Stimulated activated CD8-positive, alpha-beta memory T cell treated with anti-CD3 and anti-CD28 coated beads, Interleukin-12 subunit alpha, Interleukin-12 subunit beta, amount 100 ng/mL, for 1 hour (primary cell): ENCODE data around the gene DCLK1.
"Not testable (repeated sequence)": the region's sequence is repeated elsewhere in the genome, so short reads cannot be mapped to it uniquely, and the experiment has no call there.

Source experiments
- DNase-seq: peaks from one replicate; pipeline ENCODE4 v3.0.0-alpha.2; 2020; ENCODE audit warnings: low read depth

Gene DCLK1

DNA sequence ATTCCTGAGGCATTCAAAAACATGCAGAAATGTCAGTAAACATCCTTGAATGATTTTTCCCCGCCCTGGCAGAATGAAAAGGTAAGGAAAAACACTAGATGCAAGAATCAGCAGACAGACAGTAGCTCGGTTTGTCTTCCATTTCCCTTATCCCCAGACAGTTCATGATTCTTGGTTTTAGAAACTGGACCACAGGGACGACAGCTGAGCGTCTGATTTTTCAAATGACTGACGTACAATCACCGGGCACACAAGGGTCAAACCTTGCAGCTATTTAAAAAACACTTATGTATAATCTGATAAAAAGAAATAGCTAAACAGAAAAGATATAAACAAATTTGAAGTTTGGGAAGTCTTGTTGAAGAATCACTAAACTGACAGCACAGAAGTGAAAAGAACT, 47.1 kb downstream of the DCLK1 start:
- DNase-seq = no peak

DNA sequence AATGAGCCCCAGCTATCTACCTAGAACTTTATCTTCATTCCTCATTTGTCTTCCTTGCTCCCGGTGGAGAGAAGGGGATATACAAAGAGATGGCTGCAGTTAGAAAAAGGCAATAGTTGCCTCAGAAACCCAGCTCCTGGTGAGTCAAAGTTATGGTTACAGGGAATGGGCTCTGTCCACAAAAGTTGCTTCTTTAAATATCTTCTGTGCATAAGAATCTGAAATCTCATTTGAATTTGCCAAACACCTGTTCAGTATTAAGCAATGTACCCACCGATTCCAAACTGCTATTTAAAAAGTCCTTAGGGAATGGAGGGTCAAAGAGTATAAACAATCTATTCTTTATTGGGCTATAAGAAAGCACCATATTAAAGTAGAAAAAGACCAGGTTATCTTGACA, 48.4 kb downstream of the DCLK1 start:
- no peak for DNase-seq

DNA sequence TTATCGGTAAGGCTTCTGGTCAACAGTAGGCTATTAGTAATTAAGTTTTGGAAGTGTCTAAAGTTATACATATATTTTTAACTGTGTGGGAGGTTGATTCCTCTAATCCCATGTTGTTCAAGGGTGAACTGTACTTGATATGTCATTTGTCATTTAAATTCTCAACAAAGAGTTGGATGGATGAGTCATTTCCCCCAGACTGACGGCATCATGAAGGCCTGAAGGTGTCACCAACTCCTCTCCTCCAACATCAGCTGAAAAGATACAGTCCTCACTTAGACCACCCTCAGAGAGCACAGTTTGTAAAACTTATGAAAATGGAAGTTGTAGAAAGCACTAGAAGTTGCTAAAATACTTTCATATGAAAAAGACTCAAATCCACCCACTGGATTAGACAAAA, 48.8 kb downstream of the DCLK1 start:
- DNase-seq = no peak

DNA sequence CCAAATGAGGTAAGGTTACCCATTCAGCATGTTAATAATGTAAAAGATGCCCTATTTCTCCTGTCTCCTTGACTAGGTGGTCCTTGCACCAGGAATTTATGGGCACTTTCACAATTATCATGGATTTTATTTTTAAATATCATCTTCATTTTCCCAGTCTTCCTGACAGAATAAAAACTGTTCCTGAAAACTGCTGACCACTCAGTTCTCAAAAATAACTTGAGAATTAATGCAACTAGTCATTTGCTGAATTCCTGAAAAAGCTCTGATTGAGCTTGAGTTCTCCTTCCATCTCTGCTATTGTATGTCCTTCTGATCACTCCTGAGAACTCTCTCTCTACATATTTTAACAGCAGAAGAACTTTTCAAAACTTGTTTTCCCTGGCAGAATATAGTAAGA, 55.0 kb downstream of the DCLK1 start:
- no peak for DNase-seq

DNA sequence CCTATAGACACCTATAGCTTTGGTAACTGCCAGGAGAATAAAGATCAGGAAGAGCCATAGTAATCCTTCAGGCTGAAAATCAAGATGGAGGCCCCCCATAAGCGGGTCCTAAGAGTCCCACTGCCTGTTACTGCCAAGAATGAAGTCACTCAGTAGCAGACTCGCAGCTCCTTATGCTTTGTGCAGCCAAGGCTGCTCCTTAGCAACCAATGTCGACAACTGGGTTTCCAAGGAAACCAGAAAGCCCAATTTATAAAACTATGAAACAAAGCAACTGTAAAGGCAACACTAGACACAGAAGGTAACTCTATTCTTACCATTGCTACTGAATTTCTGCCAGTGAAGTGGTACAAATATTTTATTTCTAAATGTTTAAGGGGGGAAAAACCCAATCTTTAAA, 56.5 kb downstream of the DCLK1 start:
- no peak for DNase-seq

DNA sequence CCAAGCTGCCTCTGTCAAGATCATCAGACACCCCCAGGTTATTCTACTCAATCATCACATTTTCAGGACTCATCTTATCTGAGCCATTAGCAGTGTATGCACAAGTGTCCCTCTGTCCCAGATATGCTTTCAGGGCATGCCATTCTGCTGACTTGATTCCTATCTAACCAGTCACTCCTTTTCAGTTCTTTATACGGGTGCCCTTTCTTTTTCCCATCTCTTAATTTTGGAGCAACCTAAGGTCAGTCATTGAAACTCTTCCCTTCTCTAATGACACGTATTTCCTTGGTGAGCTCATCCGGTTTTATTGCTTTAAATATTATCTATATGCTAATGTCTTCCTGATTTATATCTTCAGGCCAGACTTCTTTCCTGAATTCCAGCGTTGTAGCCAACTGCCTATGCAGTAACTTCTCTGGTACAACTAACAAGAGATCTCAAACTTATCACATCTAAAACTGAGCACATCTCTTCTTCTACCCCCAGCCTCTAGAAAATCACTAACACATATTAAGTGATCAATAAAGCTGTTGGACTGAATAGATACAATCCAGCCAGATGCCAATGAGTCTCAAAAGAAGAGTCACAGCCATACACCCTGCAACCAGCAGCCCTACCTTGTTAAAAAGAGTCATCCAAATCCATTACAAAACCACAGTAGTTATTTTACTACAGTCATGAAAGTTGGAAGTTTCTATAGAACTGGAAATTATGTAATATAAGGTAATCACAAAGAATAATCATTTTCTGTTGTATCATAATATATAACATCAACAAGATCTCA, 58.8 kb downstream of the DCLK1 start:
- no peak for DNase-seq

DNA sequence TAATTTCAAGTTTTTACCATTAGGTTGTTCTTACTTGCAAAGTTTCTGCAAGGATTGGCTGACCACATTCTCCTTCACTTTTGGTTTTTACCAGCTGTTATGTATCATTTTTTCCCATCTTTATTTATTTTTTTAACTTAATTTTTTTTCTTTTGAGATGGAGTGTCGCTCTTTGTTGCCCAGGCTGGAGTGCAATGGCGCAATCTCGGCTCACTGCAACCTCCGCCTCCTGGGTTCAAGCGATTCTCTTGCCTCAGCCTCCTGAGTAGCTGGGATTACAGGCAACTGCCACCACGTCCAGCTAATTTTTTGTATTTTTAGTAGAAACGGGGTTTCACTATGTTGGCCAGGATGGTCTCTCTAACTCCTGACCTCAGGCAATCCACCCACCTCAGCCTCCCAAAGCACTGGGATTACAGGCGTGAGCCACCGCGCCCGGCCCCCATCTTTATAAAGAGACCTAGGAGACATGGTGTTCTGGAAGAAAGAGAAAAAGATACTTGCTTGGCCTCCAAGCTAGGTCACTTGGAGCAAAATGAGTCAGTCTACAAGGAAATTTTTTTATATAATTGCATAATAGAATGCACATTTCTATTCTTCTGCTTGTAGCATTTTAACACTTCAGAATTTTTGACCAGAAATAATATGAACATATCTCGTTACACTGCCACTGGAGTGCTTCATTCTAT, 60.5 kb downstream of the DCLK1 start:
- DNase-seq = not testable (repeated sequence)

DNA sequence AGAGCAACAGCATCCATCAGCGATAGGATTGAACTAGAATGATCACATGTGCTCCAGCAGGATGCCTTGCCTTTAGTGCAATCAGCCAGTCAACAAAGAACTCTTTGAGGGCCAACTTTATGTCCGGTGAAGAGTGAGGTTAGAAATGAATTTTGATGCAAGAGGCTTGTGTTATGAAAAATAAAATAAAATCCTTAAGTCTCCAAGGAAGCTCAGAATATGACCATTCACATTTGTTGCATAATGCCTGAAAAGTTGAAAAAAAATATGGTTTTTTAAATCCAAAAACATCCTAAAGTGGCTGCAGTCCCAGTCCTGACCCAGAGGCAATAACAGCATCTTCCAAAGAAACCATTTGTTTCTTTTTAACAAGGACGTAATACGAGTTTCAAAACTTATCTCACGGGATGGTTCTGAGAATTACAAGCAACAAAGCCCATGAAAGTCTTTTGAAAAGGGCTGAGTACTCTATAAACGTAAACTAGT, 61.3 kb downstream of the DCLK1 start:
- DNase-seq = no peak

DNA sequence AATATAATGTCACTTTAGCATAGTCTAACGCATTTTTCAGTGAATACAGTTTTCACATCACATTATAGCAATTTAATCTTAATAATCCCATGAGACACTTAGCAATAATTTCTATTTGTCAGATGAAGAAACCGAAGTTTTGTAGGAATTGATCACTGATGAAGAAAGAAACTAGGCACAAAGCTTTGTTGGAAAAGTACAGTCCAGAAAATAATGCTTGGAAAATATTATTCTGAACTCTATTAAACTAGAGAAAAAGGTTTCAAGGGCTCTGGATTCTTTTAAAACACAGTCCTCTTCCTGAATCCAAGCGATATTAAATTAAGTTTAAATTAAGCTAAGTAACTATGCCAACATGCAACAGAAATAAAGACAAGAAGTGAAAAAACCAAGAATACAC, 62.2 kb downstream of the DCLK1 start:
- no peak for DNase-seq

DNA sequence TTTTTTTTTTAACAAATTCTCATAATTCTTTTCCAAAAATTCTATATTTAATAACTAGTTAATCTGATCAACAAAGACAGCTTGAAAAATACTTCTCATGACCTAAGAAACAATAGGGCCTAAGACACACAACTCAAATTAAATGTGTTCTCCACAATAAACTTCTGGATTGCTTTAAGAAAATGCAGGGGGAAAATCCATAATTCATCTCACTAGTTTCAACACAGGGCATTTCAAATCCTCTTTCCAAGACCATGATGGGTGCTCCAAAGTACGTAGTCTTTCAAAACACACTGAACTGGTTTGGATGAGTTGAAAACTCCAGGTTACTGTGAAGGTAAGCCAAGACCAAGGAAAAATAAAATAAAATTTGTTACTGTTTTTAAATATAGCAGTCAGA, 62.6 kb downstream of the DCLK1 start:
- DNase-seq = no peak

DNA sequence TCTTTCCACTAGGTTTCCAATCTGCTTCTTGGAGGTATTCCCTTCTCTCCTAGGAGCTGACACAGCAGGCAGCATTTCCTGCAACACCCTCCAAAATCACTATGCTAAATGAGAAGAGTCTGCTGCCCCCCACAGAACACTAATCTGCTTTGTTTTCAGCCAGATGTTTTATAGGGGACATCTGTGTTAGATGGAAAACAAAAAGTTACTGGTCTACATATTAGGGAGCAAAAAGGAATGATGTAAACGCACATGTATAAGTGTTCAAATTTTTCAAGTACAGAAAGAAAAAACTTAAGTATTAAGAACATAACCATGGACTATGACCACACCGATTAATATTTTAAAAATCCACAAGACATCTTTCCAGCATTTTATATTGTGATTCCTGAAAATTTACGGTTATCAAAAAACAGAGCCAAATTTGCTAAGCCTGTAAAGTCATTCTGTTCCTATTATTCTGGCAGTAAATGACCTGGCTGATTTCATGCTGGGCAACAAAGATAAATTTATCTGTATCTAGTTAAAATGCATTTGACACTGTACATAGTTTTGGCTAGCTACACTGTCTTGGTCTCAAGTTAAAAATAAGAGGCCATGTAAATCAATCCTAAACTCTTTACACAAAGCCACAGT, 63.3 kb downstream of the DCLK1 start:
- DNase-seq = no peak

DNA sequence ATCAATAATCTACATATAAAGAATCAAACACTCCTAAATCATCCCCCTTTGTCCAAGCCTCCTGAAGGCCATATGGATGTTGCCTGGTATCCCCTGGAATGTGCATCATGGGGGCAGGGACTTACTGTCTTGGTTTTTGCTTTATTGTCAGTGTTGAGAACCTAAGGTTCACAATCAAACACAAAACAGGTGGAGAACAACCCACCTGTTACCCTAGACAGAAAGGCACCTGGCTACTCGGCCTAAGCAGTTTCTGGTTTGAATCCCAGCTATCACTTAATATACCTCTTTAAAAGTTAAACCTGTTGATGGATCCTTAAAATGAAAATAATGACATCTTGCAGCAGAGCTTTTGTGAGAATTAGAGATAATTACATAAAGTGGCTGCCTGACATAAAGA, 68.9 kb downstream of the DCLK1 start:
- DNase-seq = no peak

DNA sequence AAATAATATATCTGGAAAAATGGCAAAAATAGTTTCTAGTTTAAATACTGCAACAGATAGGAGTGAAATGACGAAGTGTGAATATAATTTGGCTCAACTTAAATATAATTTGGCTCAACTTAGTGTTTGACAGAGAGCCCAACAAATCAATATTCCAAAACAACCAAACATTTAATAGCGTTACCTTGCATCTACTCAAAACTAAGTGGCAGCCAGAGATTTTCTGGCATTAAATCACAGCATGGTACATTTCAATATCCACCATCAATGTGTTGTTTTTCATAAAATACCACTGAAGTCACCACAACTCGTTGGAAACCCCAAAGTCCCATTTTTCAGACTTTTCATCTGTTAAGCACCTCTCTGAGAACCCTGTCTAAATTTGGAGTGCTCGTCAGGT, 69.6 kb downstream of the DCLK1 start:
- no peak for DNase-seq

DNA sequence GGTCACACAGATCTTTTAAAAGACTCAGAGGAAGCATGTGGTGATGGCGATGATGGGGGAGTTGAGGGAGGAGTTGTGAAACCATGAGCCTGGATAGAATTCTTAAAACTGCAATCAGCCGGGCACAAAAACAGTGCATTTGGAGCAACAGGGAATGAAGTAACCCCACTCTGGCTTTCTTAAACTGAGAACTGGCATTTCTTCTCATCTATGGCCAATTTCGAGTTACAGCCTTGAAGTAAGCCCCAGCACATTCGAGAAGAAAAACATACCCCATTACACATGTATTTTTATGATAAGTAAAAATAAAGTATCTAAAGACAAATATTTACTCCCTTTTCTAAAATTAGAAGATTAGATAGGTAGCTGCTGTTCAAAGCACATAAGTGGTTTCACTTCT, 70.1 kb downstream of the DCLK1 start:
- no peak for DNase-seq

DNA sequence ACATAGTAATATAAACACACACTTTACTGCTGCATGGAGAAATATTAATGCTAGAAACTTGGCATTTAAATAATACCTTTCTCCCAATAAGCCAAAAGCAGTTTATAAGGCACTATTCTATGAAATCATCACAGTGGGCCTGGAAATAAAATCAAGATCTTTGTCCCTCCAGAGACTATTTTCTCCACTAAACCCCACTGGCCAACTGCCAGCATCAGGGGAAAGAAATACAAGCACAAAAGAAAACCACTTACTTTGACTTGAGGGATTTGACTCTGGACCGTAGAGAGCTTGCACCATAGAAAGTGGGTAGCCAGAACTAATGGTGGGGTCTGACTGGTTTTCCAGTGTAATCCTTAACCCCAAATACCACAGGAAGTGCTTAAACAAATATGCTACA, 71.9 kb downstream of the DCLK1 start:
- no peak for DNase-seq

DNA sequence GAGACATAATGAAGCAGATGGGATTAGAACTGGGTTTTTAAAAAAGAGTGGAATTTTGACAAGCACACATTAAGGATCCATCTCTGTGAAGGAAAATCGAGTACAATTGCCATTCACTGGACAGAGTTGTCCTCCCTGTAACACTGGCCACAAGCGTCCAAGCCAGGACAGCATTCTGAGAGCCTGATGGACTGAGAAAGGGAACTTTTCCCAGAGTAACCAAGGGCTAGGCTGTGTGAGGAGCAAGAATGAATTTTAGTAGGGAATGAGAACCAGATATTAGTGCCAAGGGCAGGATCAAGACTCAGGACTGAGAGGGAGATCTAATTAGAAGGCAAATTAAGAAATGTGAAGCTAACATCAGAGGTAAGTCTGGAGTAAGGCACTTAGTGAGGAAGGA, 73.1 kb downstream of the DCLK1 start:
- no peak for DNase-seq

DNA sequence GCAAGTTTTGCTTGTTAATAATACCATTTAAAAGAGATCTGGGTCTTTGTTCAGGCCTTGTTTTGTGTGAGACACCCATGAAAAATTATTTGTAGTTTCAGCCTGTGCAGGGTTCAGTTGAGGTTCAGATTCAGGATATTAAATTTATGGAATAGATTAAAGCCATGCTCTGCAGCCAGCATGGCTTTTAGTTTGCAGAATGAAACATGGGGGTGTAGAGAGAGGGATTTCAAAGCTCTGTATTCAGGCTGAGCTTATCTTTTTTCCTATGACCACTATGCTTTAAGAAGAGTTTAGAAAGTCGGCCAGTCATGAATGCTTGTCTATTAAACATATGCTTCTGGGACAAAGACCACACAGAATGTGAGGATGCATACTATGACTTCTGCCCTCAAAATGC, 73.6 kb downstream of the DCLK1 start:
- no peak for DNase-seq

DNA sequence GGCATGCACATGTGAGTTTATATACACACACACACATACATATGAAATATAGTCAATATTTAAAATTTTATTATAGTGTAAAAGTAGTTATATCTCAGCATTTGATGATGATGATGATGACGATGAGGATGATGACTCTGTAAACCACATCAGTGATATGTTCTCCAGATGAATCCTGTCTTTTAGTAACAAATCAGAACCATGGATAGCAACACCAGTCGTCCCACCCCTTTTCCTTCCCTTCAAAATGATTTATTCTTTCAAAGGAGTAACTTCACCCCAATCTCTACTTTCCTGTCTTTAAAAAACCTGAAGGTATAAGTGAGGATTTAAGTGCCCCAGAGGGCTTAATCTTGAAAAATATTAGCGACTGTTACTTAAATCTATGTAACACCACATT, 74.1 kb downstream of the DCLK1 start:
- DNase-seq = no peak

DNA sequence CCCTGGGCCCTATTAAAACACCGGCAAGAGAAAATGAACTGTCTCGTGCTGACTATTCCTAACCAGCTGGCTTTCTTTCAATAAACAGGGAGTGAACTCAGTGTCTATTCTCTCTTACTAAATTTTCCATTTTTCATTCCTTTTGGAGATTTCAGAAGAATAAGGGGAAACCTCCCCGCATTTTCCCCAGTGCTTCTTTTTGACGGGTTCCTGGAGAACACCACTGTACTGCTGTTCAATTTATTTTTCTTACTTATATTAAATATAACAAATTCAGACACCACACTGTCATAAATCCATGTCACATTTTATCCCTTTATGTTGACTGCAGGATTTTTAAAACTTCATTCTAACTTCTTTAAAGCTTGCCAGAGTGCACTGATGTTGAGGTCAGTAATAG, 75.8 kb downstream of the DCLK1 start:
- no peak for DNase-seq

DNA sequence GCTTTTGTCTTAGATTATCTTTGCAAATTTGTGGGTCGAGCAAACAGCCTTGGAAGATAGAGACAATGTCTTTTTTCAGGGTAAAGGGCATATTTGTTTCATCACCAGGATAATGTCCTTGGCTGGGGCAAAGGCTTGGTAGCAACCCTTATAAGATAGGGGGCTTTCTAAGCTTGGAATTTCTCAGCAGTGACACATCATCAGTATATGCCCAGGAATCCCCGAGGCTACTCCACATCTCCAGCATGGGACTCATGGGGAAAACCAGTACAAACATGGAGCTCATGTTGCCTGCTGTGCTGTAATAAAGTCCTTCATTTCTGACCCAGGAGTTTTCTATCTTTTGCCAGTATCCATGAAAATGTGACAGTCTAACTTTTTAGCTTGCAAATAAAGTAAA, 77.1 kb downstream of the DCLK1 start:
- DNase-seq = no peak

DNA sequence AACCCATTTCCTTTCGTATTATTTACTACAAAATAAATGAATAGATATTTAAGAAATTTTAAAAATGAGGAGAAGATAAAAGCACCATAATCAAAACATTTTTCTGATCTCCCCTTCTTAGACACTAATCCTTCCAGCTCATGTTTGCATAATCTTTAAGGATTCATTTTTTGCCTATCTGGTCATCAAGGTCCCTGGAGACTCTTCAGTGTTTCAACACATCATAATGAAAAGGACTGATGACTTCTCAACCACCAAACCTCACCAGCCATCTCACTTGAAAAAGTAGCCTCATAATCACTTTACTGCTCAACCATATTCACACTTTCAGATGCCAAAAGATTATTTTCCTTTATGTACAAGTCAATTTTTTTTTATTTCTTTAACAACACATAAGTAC, 80.1 kb downstream of the DCLK1 start:
- DNase-seq = no peak

DNA sequence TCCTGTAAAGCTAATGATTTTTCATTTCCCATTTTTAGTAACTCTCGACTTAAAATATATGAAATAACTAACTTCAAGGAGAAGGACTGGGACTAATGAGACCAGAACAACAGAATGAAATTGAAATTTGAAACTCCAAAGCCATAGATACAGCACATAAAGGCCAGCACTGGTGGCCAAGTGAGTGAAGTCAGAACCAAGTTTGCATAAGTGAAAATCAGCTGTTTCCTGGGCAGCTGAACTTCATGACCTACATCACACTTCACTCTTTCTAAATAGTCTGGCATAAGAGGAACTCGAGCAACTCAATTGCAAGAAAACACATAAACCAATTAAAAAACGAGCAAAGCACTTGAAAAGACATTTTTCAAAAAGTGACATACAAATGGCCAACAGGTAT, 84.5 kb downstream of the DCLK1 start:
- DNase-seq = no peak

DNA sequence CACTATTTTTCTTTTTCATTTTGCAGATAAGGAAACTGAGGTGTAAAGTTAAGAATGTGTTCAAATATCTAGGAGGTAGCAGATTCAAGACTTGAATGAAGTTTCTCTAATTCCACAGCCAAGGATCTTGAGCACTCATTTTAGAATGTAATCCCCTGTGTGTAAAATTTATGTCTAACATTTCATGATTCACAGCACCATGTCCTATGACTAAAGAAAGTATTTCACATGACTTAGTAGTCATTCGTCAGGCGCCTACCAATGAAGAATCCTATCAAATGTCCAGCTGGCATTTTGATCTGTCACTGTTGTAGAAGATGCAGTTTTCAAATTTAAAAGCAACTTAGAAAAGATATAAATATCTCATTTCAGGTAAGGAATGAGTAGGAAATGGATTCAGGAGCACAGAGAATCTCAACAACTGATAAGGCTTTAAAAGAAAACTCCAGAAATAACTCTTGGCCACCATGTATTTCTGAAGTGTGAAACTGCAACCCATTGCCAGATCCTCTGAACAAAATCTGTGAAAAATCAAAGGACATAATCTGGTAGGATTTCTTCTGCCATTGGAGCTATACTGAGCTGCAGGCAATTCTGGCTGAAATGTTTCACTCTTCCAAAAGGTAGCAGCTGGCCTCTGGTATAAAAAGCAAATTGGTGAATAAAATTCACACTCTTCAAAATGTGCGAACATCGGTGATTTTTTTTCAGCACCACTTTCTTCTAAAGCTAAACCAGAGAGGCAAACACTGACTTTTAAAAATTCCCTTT, 92.2 kb downstream of the DCLK1 start:
- no peak for DNase-seq
